Activated CD8-positive, alpha-beta memory T cell treated with anti-CD3 and anti-CD28 coated beads, Interleukin-2, amount 50 U/mL, for 24 hours (primary cell): Measurements from ENCODE around the gene PLPPR1.

Experiments
- DNase-seq: peaks from one replicate; pipeline ENCODE4 v3.0.0-alpha.2; 2020; ENCODE audit errors: extremely low read depth

Gene PLPPR1

GRCh38 chr9:101342595-101342994, 314.1 kb downstream of the PLPPR1 start:
- no peak for DNase-seq

GRCh38 chr9:101350285-101350684, 321.8 kb downstream of the PLPPR1 start:
- no peak for DNase-seq

DNA sequence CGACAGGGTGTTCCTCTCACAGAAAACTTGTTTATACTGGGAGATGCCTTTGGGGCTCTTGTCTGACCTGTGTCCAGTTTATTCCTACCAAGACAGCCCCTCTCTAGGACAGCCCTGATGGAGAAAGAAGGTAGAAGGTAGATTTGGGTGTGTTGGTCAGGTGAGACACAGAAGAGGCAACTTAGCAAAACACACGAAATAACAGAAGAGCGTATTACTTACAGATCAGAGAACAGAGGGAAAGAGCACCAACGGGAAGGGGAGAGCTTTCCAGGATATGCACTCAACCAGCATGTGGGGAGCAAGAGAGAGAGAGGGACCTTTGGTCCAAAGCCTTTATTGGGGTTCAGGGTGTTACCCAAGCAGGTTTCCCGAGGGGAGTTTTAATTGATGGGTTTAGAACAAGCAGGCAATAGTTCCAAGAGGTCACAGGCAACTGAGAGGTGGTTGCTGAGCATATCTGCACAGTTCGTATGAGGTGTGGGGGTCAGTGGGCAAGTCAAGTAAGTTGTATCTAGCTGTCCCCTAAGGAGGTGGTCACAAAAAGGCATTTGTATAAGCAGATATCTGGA, 324.5 kb downstream of the PLPPR1 start:
- no peak for DNase-seq

- no peak for DNase-seq
Observed at GRCh38 chr9:101353683-101354082, 325.2 kb downstream of the PLPPR1 start.

GRCh38 chr9:101354143-101354764, 325.7 kb downstream of the PLPPR1 start:
- no peak for DNase-seq

- no peak for DNase-seq
Observed at GRCh38 chr9:101354765-101355708, 326.5 kb downstream of the PLPPR1 start.

DNA sequence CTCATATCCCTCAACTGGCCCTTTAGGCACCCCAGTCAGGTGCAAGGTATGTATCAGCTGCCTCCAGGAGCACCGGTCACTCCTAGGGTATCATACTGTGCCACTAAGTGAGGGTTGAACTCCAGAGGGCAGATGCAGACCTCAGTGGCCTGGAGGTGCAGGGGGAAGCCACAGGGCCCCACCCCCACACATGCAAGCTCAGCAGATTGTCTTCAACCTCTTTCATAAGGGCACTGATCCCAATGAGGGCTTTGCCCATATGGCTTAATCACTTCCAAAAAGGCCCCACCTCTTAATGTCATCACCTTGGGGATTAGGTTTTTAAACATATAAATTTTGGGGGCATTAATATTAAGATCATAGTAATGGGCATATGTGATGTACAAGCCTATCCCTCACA, 328.1 kb downstream of the PLPPR1 start:
- DNase-seq: no peak

GRCh38 chr9:101359679-101360078, 331.2 kb downstream of the PLPPR1 start:
- DNase-seq: no peak

GRCh38 chr9:101360647-101361046, 332.1 kb downstream of the PLPPR1 start:
- no peak for DNase-seq

DNA sequence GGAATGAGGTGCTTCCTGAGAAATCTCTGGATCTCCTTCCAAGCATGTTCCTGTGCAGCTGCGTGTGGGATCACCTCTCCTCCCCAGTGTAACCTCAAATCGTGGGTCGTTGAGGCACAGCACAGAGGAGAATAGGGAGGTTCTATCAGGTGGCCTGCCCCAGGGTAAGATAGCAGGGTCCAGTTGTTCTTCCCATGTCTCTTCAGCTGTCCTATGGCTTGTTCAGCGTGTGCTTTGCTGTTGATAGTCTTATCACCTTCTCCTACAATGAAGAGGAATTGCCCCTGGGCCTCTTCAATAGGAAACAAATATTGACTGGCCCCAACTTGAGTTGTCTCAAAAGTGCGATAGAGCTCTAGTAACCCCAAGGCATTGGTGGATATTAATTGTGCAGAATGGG, 333.9 kb downstream of the PLPPR1 start:
- DNase-seq: no peak

DNA sequence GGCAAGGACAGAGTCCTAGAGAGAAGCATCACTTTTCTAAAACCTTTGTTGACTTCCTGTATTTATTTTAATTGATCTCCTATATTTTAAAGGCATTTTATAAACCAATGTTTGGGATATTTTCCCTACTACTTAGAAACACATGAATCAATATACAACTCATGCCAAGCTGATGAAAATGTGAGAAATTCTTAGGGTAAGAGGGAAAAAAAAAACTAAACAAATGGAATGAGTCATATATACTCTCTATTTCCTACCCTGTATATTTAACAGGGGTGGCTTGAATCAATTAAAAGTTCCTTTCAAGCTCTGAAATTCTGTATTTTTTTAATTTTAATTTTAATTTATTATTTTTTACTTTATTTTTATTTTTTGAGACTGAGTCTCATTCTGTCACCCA, 336.7 kb downstream of the PLPPR1 start:
- no peak for DNase-seq

- DNase-seq: no peak
Observed at GRCh38 chr9:101366038-101366756, 337.7 kb downstream of the PLPPR1 start.

DNA sequence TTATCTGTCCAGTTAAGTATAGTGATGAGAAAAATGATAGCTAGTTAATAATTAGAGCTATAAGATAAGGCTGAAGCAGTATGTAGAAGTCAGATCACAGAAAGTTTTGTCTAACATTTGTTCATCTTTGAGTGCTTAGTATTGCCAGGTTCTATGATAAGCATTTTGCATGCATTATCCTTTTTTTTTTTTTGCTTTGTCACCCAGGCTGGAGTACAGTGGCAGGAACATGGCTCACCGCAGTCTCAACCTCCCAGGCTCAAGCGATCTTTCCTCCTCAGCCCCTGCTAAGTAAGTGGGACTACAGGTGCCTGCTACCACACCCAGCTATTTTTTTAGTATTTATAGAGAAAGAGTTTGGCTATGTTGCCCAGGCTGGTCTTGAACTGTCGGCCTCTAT, 338.8 kb downstream of the PLPPR1 start:
- no peak for DNase-seq

- DNase-seq: no peak
Observed at GRCh38 chr9:101369286-101369685, 340.8 kb downstream of the PLPPR1 start.

- no peak for DNase-seq
Observed at GRCh38 chr9:101369884-101370531, 341.5 kb downstream of the PLPPR1 start.

DNA sequence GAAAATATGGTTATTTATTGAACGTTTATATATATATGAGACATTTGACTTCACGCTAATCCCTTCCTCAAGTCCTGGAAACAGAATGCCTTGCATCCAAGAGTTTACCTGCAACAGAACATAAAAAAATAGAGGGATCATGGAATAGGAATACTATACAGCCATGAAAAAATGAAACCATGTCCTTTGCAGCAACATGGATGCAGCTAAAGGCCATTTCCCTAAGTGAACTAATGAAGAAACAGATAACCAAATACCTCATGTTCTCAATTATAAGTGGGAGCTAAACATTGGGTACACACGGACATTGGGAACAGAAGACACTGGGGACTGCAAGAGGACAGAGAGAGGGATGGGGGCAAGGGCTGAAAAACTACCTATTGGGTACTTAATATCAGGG, 343.3 kb downstream of the PLPPR1 start:
- no peak for DNase-seq

- no peak for DNase-seq
Observed at GRCh38 chr9:101372327-101373118, 344.0 kb downstream of the PLPPR1 start.
